AG04450 (cell line): ENCODE data around the gene MGRN1. TPM values are rescaled to one million over a fixed set of nuclear protein-coding genes. Genes with fewer than 3 reads are reported as not detected.

Source experiments
- CTCF ChIA-PET: fragments of 300-600, 350-600 bp; formaldehyde crosslinking; extraction: SDS; loops from one replicate; lab custom pipeline; 2022; ENCODE audit warnings: antibody characterized with exemption, inconsistent platforms; lab: Charles Lee
- POLR2A ChIA-PET: fragments of 350-600 bp; formaldehyde crosslinking; extraction: SDS; loops from one replicate; lab custom pipeline; 2021; ENCODE audit warnings: antibody characterized with exemption, inconsistent platforms; lab: Yijun Ruan, JAX
- DNase-seq: peaks from one replicate; pipeline ENCODE4 v3.0.0-alpha.2; 2011; ENCODE audit warnings: low read depth, low spot score
- H3K27ac ChIP-seq: one replicate; pipeline ENCODE4 v1.5.1; 2012; ENCODE audit warnings: low read depth, low read length, control low read depth
- H3K27me3 ChIP-seq: one replicate; pipeline ENCODE4 v1.6.0; 2012; ENCODE audit warnings: low read length; ENCODE audit not compliant: control insufficient read depth, insufficient read depth
- H3K4me3 ChIP-seq: 2 replicates; pipeline ENCODE4 v1.5.1; 2011; ENCODE audit warnings: mild to moderate bottlenecking, low read depth, low read length, control low read depth
- H3K9me3 ChIP-seq: 2 replicates; pipeline ENCODE4 v1.5.1; 2012; ENCODE audit warnings: low read length; ENCODE audit not compliant: control insufficient read depth, insufficient read depth
- CTCF ChIP-seq: IDR thresholded peaks from 2 replicates; pipeline ENCODE4 v1.5.1; 2011; ENCODE audit warnings: low read depth, low read length, control low read depth, inconsistent platforms
- polyA plus RNA-seq: library from polyadenylated mRNA; depleted of rRNA; stranded (reverse); fragments of >200 nt; gene quantifications from 2 replicates; pipeline ENCODE4 v1.2.3, GENCODE V29; 2011

MGRN1 gene
- polyA plus RNA-seq, 1 experiment = 3.4 TPM

- Histone ChIP-seq H3K4me3 (no peak overlapping the region), H3K27me3 (no peaks in the 10 kb centered on the region), H3K27ac (no peak overlapping the region), H3K9me3 (no peaks in the 10 kb centered on the region; the same call in 1 of the 2 replicates)
- no peak for TF ChIP-seq CTCF
- ChIA-PET POLR2A (no interaction called here), CTCF (no interaction called here)
- DNase-seq = no peak
Observed at GRCh38 chr16:4607841-4608703, 16.6 kb upstream of the MGRN1 start.

- no peak for DNase-seq
- Histone ChIP-seq H3K27me3 (no peaks in the 10 kb centered on the region), H3K27ac (no peak overlapping the region), H3K4me3 (no peak overlapping the region), H3K9me3 (no peaks in the 10 kb centered on the region; the same call in 1 of the 2 replicates)
- POLR2A ChIA-PET = no interaction called here
- CTCF ChIA-PET = no interaction called here
- TF ChIP-seq CTCF = no peak
Observed at GRCh38 chr16:4608704-4608980, 16.0 kb upstream of the MGRN1 start.

- POLR2A ChIA-PET = no interaction called here
- Histone ChIP-seq H3K27ac (no peak overlapping the region), H3K9me3 (no peaks in the 10 kb centered on the region; the same call in 1 of the 2 replicates), H3K4me3 (no peak overlapping the region), H3K27me3 (no peaks in the 10 kb centered on the region)
- TF ChIP-seq CTCF = no peak
- CTCF ChIA-PET = no interaction called here
- no peak for DNase-seq
Observed at GRCh38 chr16:4609200-4610010, 15.2 kb upstream of the MGRN1 start.

GRCh38 chr16:4610011-4611005 is 14.3 kb upstream of the MGRN1 start:
- H3K4me3 ChIP-seq = no peak overlapping the region
- no peak overlapping the region for H3K27ac ChIP-seq
- H3K9me3 ChIP-seq = peaks cover 2% of the 10 kb centered on the region; the same call in 1 of the 2 replicates
- POLR2A ChIA-PET = no interaction called here
- no peak for TF ChIP-seq CTCF
- no peak for DNase-seq
- no peaks in the 10 kb centered on the region for H3K27me3 ChIP-seq
- CTCF ChIA-PET = no interaction called here
